GM12873 (cell line): ENCODE measurements around the gene EIF2D.

ENCODE experiments used
- CTCF ChIP-seq: IDR thresholded peaks from 2 replicates; pipeline ENCODE4 v1.5.1; 2012; ENCODE audit warnings: low read depth, mild to moderate bottlenecking, moderate library complexity, low read length, control low read depth; ENCODE audit not compliant: insufficient read depth; ENCODE audit errors: missing control alignments

The EIF2D gene

GRCh38 chr1:206655471-206655882 is 43.2 kb upstream of the EIF2D start:
- no peak for TF ChIP-seq CTCF

- TF ChIP-seq CTCF = no peak
Measured at GRCh38 chr1:206654828-206655227, 42.6 kb upstream of the EIF2D start.

GRCh38 chr1:206653715-206654459 is 41.6 kb upstream of the EIF2D start:
- no peak for TF ChIP-seq CTCF

GRCh38 chr1:206651958-206652890 is 40.0 kb upstream of the EIF2D start:
- no peak for TF ChIP-seq CTCF

GRCh38 chr1:206651014-206651413 is 38.7 kb upstream of the EIF2D start:
- no peak for TF ChIP-seq CTCF

GRCh38 chr1:206649261-206649921 is 37.1 kb upstream of the EIF2D start:
- TF ChIP-seq CTCF = no peak

- no peak for TF ChIP-seq CTCF
Measured at GRCh38 chr1:206647224-206647623, 35.0 kb upstream of the EIF2D start.
